Astrocyte (in vitro differentiated cells and primary cell): ENCODE results near the gene OGT.

Source experiments
- CTCF ChIP-seq: IDR thresholded peaks from 2 replicates; pipeline ENCODE4 v1.5.1; 2011; ENCODE audit warnings: low read depth, mild to moderate bottlenecking, inconsistent platforms, low read length, moderate library complexity; ENCODE audit not compliant: insufficient read depth
- EZH2 ChIP-seq: IDR thresholded peaks from 2 replicates; pipeline ENCODE4 v1.6.1; 2012; ENCODE audit warnings: mild to moderate bottlenecking, low read length, inconsistent platforms; ENCODE audit not compliant: insufficient read depth

- TF ChIP-seq CTCF (no peak), EZH2 (no peak)
Measured at GRCh38 chrX:71579136-71579989, 46.5 kb downstream of the OGT start.
